Activated T-helper 9 cell treated with anti-CD3 and anti-CD28 coated beads, Interleukin-2, amount 50 U/mL, for 16 hours (primary cell): ENCODE measurements around the gene GPATCH2L.
A peak's percentile ranks its signal among the peaks of the same experiment; 100 is the strongest.

Source experiments
- DNase-seq: peaks from one replicate; pipeline ENCODE4 v3.0.0-alpha.2; 2020; ENCODE audit warnings: low read depth

GPATCH2L gene

GRCh38 chr14:76136476-76137110, 15.1 kb upstream of the GPATCH2L start:
- no peak for DNase-seq

DNA sequence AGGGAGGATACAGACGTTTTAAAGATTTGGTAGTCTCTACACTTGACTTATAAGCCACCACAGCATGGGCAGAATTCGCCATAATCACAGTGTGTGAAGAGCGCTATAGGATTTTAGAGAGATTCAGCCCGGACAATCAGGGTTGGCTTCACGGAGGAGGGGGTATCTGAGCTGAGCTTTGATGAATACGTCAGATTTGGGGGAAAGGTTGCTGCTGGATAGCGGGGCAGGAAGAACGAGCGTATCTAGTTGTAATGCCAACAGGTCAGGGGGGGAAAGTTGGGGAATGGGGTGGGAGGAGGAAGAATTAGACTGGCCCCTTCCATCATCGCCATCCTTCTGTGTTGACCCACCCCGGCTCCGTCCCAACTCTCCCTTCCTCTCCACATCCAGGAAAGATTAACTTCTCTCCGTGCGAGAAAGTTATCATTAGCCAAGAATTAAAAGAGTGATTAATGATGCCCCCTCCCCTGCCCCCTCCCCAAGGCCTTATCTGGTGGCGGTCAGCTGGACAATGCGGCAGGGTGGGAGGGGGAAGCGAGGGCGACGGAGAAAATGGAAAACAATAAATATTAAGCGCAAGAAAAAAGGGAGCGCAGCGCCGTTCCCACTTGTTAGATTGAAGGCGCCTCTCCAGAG, 13.5 kb upstream of the GPATCH2L start:
- DNase-seq = no peak

DNA sequence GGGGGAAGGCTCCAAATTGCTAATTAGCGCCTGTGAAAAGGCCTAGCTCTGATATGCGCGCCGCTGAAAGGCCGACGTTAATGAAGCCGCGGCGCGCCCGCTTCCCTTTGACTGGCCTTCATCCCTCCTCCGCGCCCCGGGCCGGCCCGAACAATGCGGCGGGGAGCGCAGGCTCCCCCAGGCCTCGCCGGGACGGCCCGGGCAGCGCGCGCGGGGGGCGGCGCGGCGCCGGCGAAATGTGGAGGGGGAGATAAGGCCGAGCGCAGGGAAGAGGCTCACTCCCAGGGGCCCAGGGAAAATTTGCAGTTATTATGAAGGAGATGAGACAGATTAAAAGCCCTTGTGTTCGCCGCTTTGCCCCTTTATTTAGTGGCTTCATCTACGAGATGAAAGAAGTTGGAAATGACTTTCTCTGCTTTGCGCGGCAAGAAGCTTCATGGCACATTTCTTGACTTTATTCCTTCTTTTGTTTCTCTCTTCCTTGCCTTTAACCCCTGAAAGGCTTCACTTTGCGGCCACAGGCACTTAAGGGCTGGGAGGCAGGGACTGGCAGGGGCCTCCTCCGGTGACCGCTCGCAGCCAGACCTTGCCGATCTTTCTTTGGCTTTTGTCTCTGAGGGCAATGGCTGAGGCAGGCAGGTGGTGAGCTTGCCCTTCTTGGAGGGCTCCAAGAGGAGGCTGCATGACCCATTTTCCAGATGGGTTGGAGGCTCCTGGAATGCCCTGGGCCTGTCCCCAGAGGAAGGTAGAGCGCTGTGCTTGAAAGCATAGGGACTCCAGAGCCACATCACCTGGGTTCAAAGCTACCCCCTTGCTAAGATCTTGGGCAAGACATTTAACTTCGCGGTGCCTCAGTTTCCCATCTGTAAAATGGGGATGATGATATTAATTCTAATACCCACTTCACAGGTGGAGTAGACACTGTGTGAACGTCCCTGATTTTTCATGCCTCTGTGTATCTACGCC, 12.7 kb upstream of the GPATCH2L start:
- no peak for DNase-seq

- DNase-seq = no peak
These were observed 8.1 kb upstream of the GPATCH2L start for GRCh38 chr14:76143642-76144041.

DNA sequence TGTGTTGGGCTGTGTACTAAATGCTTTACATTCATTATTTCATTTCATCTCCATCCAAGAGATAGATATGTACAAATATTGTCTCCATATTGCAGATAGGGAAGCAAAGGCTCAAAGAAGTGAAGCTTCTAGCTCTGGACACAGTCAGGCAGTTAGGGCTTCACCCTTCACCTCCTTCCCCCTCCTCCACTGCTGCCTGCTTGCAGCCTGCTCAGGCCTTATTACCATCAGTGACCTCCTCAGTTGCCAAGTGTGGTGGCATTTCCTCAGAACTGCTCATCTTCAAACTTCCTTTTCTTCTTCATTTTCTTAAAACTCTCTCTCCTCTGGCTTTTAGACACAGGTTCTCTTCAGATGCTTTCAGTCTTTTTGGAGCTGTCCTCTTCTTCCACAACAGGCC, 4.7 kb upstream of the GPATCH2L start:
- DNase-seq = no peak

DNA sequence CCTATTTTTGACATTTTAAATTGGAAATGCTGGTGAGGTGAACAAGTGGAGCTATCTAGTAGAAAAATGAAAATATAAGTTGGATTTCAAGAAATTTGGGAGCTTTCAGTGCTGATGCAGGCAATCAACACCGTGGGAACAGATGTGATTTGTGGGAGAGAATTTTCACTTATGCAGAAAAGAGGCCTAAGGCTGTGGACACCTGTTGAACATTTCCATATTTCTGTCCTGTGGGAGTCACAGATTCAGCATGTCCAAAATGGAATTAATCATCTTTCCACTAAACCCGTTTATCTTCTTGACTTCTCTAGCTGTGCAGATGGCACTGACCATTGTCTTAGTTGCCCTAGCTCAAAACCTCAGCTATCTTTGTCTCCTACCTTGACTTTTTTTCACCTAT, 2.5 kb upstream of the GPATCH2L start:
- DNase-seq = no peak

GRCh38 chr14:76152333-76152681, 585 bp downstream of the GPATCH2L start:
- peak; percentile 68 for DNase-seq

GRCh38 chr14:76153919-76154318, 2.2 kb downstream of the GPATCH2L start:
- no peak for DNase-seq

- no peak for DNase-seq
These were observed 2.9 kb downstream of the GPATCH2L start for GRCh38 chr14:76154539-76155126.

DNA sequence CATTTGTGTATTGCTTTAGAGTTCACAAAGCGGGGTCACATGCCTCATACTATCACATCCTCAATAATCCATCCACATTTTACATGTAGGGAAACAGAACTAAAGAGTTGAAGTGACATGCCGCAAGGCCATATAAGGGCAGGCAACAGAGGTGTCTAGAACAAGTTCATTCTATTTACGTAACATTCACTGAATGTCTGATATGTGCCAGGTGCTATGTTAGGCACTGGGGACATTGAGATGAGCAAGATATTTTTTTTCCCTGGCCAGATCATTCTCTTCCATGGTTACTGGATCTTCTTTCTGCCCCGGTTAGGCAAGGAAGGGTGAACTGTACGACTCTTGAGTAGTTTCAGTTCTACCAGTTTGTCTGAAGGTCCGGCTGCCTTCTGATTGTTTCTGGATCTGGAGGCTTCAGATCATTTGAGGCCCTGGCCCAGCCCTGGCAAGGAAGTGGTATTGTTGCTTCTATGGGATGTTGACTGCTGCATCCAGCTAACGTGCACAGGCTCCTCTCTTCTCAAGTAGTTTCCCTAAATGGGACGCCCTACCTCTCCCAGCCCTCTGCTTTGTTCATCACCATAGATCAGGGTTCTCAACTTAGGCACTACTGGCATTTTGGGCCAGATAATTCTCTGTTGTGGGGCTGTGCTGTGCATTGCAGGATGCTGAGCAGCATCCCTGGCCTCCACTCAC, 12.1 kb downstream of the GPATCH2L start:
- no peak for DNase-seq

DNA sequence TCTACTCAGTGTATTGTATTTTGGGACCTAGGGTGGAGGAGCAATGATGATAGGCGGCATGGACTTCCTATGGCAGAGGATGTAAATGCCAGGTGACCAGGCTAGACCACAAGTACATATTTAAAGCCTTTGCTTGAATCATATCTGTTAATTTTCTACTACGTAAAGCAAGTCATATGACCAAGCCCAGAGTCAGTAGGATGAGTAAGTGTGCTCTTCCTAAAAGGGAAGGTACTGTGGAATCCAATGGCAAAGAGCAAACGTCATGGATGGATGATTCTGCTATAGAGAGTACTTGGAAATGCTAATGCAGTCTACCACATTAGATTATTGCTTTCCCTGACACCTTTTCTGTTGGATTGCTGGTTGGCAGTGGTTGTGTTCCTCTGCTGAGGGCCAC, 16.8 kb downstream of the GPATCH2L start:
- DNase-seq = no peak

DNA sequence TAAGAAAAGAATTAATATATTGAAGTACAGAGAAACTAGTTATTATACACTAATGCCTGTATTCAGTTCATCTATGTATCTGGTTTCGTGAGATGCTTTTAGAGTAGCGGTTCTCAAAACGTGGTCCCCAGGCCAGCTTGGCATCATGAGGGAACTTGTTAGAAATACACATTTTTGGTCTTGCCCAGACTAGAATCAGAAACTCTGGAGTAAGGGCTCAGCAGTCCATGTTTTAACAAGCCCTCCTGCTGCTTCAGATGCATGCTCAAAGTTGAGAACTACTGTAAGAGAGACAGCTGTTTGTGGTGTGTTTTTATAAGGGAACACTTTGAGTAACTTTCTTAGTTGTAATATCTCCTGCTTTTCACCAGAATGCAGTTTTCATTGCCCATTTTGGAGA, 18.1 kb downstream of the GPATCH2L start:
- DNase-seq = no peak

DNA sequence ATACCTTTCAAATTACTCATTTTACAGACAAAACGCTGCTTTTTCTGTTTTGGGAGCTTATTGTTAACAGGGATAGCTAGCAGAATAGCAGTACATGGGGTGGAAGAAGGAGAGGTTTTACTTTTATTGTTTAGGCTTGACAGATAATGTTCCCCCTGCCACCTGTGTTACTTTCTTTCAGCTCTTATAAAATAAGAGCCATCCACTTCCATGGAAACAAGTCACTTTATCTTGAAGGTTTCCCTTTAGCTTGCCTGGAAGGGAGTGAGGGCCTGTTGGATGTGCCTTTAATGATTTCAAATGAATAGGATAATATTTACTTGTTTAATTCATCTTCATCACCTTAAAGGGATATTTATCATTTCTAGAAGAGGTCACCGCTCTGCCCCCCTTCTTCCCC, 23.3 kb downstream of the GPATCH2L start:
- no peak for DNase-seq

DNA sequence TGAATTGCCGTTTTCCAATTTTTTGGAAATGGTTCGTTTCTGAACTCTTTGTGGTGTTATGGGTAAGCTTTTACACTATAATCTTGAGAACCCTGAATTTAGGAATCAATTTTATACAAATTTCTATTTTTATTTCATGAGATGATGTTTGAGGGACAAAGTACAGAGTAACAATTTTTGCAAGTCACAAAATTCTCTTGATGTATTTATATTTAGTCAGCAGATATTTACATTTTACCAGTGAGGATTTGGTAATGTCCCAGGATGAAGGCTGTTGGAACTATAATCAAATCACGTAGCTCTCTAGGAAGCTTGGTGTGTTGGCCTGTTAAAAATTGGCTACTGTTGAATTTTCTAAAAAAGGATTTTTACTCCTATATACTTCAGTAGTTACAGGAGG, 24.2 kb downstream of the GPATCH2L start:
- DNase-seq = no peak

DNA sequence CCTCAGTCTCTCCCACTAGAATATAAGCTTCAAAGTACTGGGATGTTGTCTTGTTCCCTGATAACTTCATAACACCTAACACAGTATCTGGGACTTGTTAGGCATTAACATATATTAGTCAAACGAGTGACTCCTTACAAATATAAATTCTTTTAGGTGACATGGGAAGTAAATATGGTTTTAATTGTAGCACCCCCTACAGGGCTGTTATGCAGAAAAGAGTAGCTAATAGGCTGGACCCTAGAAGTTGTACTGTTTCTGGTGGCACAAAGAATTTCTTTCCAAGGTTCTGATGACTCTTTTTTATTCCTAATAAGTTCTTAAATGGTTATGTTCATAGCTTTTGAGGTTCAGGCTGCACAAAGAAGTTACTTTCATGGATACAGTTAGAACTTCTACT, 29.8 kb downstream of the GPATCH2L start:
- no peak for DNase-seq

- DNase-seq = no peak
These were observed 34.7 kb downstream of the GPATCH2L start for GRCh38 chr14:76186308-76187027.

DNA sequence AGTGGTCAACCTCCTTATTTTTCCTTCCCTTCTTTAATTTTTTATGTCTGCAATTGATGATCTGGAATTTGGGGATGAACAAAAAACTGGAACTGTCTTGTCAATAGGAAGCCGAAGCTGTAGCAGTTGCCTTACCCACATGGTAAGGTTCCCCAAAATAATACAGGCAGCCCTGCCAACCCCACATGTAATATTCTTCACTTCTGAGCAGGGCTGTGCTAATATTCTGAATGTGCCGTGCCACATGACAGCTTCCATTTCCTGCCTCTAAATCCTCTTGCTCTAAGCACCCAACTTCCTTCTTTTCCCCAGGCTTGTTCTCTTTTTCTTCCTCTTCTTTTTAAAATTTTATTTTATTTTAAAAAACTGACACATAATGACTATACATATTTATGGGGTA, 39.6 kb downstream of the GPATCH2L start:
- no peak for DNase-seq

DNA sequence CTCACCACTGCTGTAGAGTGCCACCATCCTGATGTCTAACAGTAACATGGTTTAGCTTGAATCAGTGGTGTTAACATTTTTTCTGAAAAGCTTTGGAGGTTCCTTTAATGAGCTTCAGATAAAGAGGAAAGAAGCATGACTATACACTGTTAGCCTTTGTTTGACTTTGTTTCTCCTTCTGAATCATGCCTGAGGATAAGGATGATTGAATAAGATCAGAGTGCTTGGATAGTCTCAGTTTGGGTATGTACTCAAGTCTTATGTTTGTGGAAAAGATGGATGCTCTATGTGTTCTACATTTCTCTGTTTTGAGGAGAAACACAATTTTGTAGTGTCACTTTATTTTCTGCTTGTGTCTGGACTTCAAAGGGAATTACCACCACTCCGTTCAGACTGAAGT, 42.0 kb downstream of the GPATCH2L start:
- no peak for DNase-seq

- DNase-seq = no peak
These were observed 42.6 kb downstream of the GPATCH2L start for GRCh38 chr14:76194327-76194726.

- no peak for DNase-seq
These were observed 43.3 kb downstream of the GPATCH2L start for GRCh38 chr14:76195003-76195402.

GRCh38 chr14:76196980-76197695, 45.4 kb downstream of the GPATCH2L start:
- DNase-seq = no peak
